ENCODE measurements around the gene ZNF554. TPM values are rescaled to one million over a fixed set of nuclear protein-coding genes. Genes with fewer than 3 reads are reported as not detected.
"Not testable (repeated sequence)": the region's sequence is repeated elsewhere in the genome, so short reads cannot be mapped to it uniquely, and the experiment has no call there.

Gene ZNF554
- total RNA-seq, 2 donors from 2014 or later: 4.4 to 8.6 TPM

DNA sequence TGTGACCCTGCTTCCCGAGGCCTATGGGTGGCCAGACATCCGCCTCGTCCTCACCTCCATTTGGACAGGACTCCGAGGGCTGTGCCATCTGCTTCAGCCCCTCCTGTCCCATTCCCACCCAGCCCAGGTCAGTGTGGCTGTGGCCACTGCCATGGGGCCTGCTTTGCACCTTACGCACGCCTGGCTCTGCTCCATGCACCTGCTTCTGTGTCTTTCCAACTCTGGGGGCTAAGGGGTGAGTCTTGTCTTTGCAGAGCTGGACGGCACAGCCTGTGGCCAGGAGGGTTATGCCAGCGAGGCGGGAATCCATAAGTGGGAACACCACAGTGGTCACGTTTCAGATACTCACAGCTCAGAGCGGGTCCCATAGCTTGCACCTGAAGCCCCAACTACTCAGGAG is 5.2 kb upstream of the ZNF554 start:
- TF ChIP-seq POLR2A (IDR thresholded peaks at IDR 0.05) (no peak), CTCF (IDR thresholded peaks at IDR 0.05) (no peak), POLR2AphosphoS5 (IDR thresholded peaks at IDR 0.05) (no peak)
- no peak overlapping the region for H3K27ac ChIP-seq
- peaks cover 4% of the 10 kb centered on the region for H3K4me1 ChIP-seq (replicated peaks)
- no peak for DNase-seq (ENCODE audit: low spot score)
- no peaks in the 10 kb centered on the region for H3K9me3 ChIP-seq
- no peak overlapping the region for H3K4me3 ChIP-seq
- H3K27me3 ChIP-seq (replicated peaks; ENCODE audit: insufficient read depth): no peaks in the 10 kb centered on the region
- WGBS: 96% methylated on average over 11 of the region's 11 CpGs
- intact Hi-C loops (cut with DNase I): no loop called here
- H3K36me3 ChIP-seq: peaks cover 5 to 6% of the 10 kb centered on the region in 2 donors

DNA sequence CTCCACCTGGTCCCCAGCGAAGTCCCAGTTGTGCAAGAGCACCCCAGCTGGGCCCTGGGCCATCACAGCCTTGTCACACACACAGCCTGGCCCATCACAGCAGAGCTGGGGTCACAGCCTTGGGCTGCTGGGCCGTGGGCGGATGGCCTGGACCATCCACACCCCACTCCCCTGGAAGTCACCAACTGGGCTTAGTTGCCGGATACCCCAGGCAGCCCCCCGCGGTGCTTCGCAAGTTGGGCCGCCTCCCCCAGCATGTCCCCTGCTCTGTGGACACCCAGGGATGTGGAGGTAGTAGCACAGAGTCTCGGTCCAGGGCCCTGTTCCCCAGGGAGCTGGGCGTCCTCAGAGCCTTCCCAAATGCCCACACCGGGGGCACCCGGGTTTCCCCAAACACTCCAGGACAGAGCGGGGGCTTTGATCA is 4.5 kb upstream of the ZNF554 start:
- 97% methylated on average over 13 of the region's 13 CpGs for WGBS
- Histone ChIP-seq H3K4me1 (replicated peaks) (peaks cover 4% of the 10 kb centered on the region), H3K27me3 (replicated peaks; ENCODE audit: insufficient read depth) (no peaks in the 10 kb centered on the region), H3K36me3 (peaks cover 4 to 6% of the 10 kb centered on the region in 2 donors), H3K4me3 (no peak overlapping the region), H3K9me3 (no peaks in the 10 kb centered on the region), H3K27ac (no peak overlapping the region)
- no peak for TF ChIP-seq POLR2A (IDR thresholded peaks at IDR 0.05)
- TF ChIP-seq POLR2AphosphoS5 (IDR thresholded peaks at IDR 0.05): no peak
- no peak for TF ChIP-seq CTCF (IDR thresholded peaks at IDR 0.05)
- intact Hi-C loops (cut with DNase I): no loop called here
- DNase-seq (ENCODE audit: low spot score): no peak

GRCh38 chr19:2815923-2816322 is 3.7 kb upstream of the ZNF554 start:
- Histone ChIP-seq H3K27ac (no peak overlapping the region), H3K27me3 (replicated peaks; ENCODE audit: insufficient read depth) (no peaks in the 10 kb centered on the region), H3K4me1 (replicated peaks) (peaks cover 4% of the 10 kb centered on the region), H3K36me3 (peaks cover 0 to 6% of the 10 kb centered on the region in 2 donors), H3K4me3 (no peak overlapping the region), H3K9me3 (no peaks in the 10 kb centered on the region)
- no peak for DNase-seq (ENCODE audit: low spot score)
- 88% methylated on average over 15 of the region's 15 CpGs for whole genome bisulfite sequencing
- TF ChIP-seq CTCF (IDR thresholded peaks at IDR 0.05): no peak
- intact Hi-C loops (cut with DNase I): no loop called here

- TF ChIP-seq CTCF (IDR thresholded peaks at IDR 0.05) (no peak), POLR2A (IDR thresholded peaks at IDR 0.05) (no peak), POLR2AphosphoS5 (IDR thresholded peaks at IDR 0.05) (no peak)
- no peaks in the 10 kb centered on the region for H3K27me3 ChIP-seq (replicated peaks; ENCODE audit: insufficient read depth)
- DNase-seq (ENCODE audit: low spot score): no peak
- H3K4me3 ChIP-seq: no peak overlapping the region
- H3K36me3 ChIP-seq: peaks cover 0 to 6% of the 10 kb centered on the region in 2 donors
- intact Hi-C loops (cut with DNase I): no loop called here
- WGBS: 81% methylated on average over 16 of the region's 16 CpGs
- no peaks in the 10 kb centered on the region for H3K9me3 ChIP-seq
- peaks cover 4% of the 10 kb centered on the region for H3K4me1 ChIP-seq (replicated peaks)
- H3K27ac ChIP-seq: no peak overlapping the region
Measured at GRCh38 chr19:2816641-2817040, 3.0 kb upstream of the ZNF554 start.

DNA sequence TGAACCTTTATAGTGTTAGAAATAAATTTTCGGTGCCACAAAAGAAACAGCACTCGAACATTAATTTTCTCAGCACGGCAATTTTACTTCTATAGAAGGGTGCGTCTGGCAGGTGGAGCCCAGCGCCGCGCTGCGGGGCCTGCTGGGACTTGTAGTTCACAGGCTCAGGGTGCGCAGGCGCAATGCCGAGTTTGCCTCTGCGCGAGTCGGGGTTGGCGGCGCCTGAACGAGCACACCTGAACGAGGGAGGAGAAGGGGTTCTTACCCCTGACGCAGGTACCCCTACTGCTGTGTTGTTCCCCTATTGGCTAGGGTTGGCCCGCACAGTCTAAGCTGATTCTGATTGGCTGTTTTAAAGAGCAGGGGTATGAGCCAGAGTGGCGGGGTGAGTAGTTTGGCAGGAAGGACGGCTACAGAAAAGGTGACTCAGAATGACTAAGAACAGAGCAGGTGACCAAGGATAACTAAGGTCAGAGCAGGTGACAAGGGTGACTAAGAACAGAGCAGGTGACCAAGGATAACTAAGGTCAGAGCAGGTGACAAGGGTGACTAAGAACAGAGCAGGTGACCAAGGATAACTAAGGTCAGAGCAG is 2.3 kb upstream of the ZNF554 start:
- H3K4me3 ChIP-seq; H3K4me1 ChIP-seq (replicated peaks); H3K27me3 ChIP-seq (replicated peaks; ENCODE audit: insufficient read depth); intact Hi-C loops (cut with DNase I); H3K9me3 ChIP-seq; H3K36me3 ChIP-seq; DNase-seq (ENCODE audit: low spot score); H3K27ac ChIP-seq: not testable (repeated sequence)
- WGBS: 73% methylated on average over 22 of the region's 22 CpGs
